Ovary (tissue), 9 donors: ENCODE data around the gene IDUA. TPM values are rescaled to one million over a fixed set of nuclear protein-coding genes. Genes with fewer than 3 reads are reported as not detected.
A peak's percentile ranks its signal among the peaks of the same experiment; 100 is the strongest.

Experiments
- DNase-seq, 5 donors: peaks; one replicate each; pipeline ENCODE4 v3.0.0-alpha.2; 2019 to 2020
- H3K27ac ChIP-seq, 2 donors: fragments of 200-600 bp; one replicate each; pipeline versions ENCODE4 v1.5.1 to v1.8.0; 2019 to 2022
- H3K27me3 ChIP-seq: fragments of 200-600 bp; one replicate; pipeline ENCODE4 v1.8.0; 2022
- H3K36me3 ChIP-seq: fragments of 200-600 bp; sonication (generic); one replicate; pipeline ENCODE4 v1.5.1; 2019
- H3K4me1 ChIP-seq: one replicate; pipeline ENCODE4 v1.8.1; 2013; ENCODE audit warnings: mild to moderate bottlenecking, moderate library complexity; ENCODE audit not compliant: insufficient read depth
- H3K4me3 ChIP-seq: fragments of 200-600 bp; sonication (generic); one replicate; pipeline ENCODE4 v1.5.1; 2017
- H3K9me3 ChIP-seq, 2 donors: fragments of 200-600 bp in 1 of 2; sonication (generic) in 1 of 2; one replicate each; pipeline versions ENCODE4 v1.5.1 to v1.8.1; 2013 to 2019; ENCODE audit warnings: mild to moderate bottlenecking in 1 of 2, moderate library complexity in 1 of 2
- CTCF ChIP-seq, 3 donors: fragments of 450-650 bp in 2 of 3; fragments of 200-600 bp in 1 of 3; IDR thresholded peaks; one replicate each; pipeline versions ENCODE4 v1.5.1 to v1.8.0; 2016 to 2022; ENCODE audit warnings: antibody characterized with exemption in 3 of 3, mild to moderate bottlenecking in 1 of 3
- EP300 ChIP-seq: sonication (generic); formaldehyde crosslinking; IDR thresholded peaks from one replicate; pipeline ENCODE4 v1.6.1; 2017; ENCODE audit warnings: antibody characterized with exemption
- POLR2A ChIP-seq: fragments of 450-650 bp; IDR thresholded peaks from one replicate; pipeline ENCODE4 v1.6.1; 2017; ENCODE audit warnings: antibody characterized with exemption, mild to moderate bottlenecking, moderate library complexity
- WGBS, 3 donors: extraction: QIAGEN DNeasy Blood & Tissue Kit in 1 of 3; methylation state at CpG; one replicate each; pipeline versions ENCODE4 v1.1.5 to v1.1.7; 2013 to 2017; 5-methylcytosine and 5-hydroxymethylcytosine counted together
- intact Hi-C, 4 donors: fragments of 100-400 bp; cut with DNase I; formaldehyde crosslinking; loops; one replicate each; pipeline versions ENCODE4 v1.11.0 to v1.15.1; 2022 to 2023
- polyA plus RNA-seq, 2 donors: library from polyadenylated mRNA; stranded (reverse); fragments of 200-250 nt in 1 of 2; fragments of 350-450 nt in 1 of 2; fragmentation: Illumina TruSeq in 1 of 2; extraction: RNeasy Lipid Tissue Mini Kit (QIAGEN cat#74804) in 1 of 2; gene quantifications; one replicate each; pipeline ENCODE4 v1.2.3, GENCODE V29; 2013 to 2014
- total RNA-seq, 7 donors: library from RNA; depleted of rRNA in 2 of 7; stranded (reverse); fragments of >200 nt in 2 of 7; fragmentation: NEBNext Ultra II Directional in 3 of 7; extraction: Animal tissue kit (Norgen Biotek cat#: 25700) in 3 of 7; gene quantifications; one replicate each; pipeline versions ENCODE4 v1.1.0 to v1.2.4, GENCODE V29; 2016 to 2023
- donor health status: DM: no; HTN: no; CAD: no; lungs with moderate emphysema.
- donor health status: DM: no; HTN: no; CAD: no.
- donor health status: Bipolar disorder and iron deficiency.
- donor health status: DM: yes; HTN: yes; CAD: no.
- donor health status: DM: no; HTN: no; CAD: no.
- donor health status: DM: yes; HTN: yes; CAD: no.

IDUA gene
- total and polyA plus RNA-seq, 9 donors, result 3.1 to 49.1 (median 31.8) TPM

DNA sequence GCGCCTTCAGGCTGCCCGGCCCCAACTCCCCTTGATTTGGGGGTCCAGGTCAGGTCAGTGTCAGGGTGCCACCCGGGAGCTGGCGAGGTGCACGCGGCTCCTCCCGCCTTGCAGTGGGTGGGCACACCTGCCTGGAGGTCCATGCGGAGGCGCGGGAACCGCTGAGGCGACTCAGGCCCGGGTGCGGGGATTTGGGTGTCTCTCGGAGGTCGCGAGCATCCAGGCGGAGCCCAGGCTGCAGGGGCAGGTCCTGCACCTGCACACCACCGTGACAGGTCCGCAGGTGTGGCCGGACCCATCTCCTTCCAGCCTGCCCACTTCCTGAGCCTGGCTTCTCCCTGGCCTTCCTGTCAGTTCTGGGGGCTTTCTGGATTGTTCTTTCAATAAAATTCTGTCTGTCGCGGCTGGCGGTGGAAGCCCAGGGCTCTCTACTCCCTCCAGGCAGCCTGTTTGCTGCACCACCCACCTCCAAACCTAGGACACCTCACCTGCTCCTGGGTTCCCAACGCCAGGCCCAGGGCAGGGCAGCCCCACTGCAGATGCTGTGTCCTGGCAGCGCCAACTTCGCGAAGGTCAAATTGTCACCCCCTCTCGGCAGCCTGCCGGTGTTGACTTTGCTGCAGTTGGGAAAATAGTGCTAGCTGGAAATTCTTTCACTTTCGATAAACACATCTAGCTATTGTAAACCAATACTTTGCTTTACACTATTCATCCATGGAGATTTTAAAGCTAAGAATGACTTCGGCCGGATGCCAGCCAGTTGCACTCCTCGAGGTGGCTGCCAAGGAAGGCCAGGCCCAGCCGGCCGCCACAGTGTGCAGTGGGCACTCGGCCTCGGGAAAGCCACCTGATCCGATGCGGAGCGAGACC, 60.5 kb downstream of the IDUA start:
- intact Hi-C loops, result no loop called here
- H3K4me1 ChIP-seq, result peaks cover 16% of the 10 kb centered on the region
- H3K27me3 ChIP-seq, result no peaks in the 10 kb centered on the region
- no peaks in the 10 kb centered on the region for H3K36me3 ChIP-seq
- TF ChIP-seq POLR2A (no peak), CTCF (IDR thresholded peaks at IDR 0.05) (no peak), EP300 (no peak)
- no peaks in the 10 kb centered on the region for H3K9me3 ChIP-seq
- peak overlapping the region; percentile 18 for H3K4me3 ChIP-seq
- 29 to 52% (median 37%) methylated on average over 40 to 41 of the region's 41 CpGs for WGBS, 3 donors
- DNase-seq, result peak; percentile 30 to 60 (median 55)
- no peak overlapping the region for H3K27ac ChIP-seq

DNA sequence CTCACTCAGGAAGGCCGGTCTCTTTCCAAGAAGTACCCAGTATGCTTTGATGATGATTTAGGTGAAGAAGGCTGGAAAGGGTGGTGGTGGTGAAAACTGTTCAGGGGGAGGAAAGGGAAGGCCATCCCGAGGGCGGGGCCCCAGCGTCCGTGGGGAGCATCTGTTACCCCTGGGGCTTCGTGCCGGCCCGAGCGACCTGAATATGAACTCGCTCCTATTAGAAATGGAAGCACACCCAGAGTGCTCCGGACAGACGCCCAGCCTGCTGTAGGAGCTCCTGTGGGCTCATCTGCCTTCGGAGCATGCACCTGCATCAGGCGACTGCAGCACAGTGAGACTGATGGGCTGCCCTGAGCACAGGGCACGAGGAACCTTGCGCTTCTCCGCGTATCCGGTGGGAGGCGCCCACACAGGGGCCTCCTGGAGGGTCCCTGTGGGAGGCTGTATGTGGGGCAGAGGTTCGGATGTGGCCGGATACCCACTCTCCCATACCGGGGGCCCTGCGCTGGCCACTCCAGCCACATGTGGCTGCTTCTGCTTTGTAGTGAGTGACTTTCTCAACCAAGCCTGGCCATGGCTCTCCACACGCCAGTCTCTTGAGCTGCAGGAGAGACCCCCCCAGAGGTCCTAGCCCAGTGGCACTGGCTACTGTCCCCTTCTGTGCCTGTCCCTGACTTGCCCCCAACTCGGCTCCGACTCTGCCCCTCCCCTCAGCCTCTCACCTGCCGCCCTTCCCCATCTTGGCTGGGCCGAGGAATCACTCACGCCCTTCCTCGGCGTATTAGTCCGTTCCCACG, 61.3 kb downstream of the IDUA start:
- Histone ChIP-seq H3K36me3 (no peaks in the 10 kb centered on the region), H3K27ac (no peak overlapping the region), H3K9me3 (no peaks in the 10 kb centered on the region), H3K4me1 (peaks cover 18% of the 10 kb centered on the region), H3K4me3 (no peak overlapping the region), H3K27me3 (no peaks in the 10 kb centered on the region)
- intact Hi-C loops, result no loop called here
- WGBS, 3 donors, result 71 to 78% (median 72%) methylated on average over 34 of the region's 34 CpGs
- peak; percentile 12 to 46 (median 28) for DNase-seq
- no peak for TF ChIP-seq EP300
- no peak for TF ChIP-seq POLR2A
- no peak for TF ChIP-seq CTCF (IDR thresholded peaks at IDR 0.05)

- no peaks in the 10 kb centered on the region for H3K27me3 ChIP-seq
- H3K27ac ChIP-seq, result no peak overlapping the region
- no peaks in the 10 kb centered on the region for H3K9me3 ChIP-seq
- no peak overlapping the region for H3K4me3 ChIP-seq
- no peaks in the 10 kb centered on the region for H3K36me3 ChIP-seq
- peak; percentile 11 to 30 (median 15) for DNase-seq
- 86 to 89% (median 88%) methylated on average over 16 of the region's 16 CpGs for WGBS, 3 donors
- intact Hi-C loops, result no loop called here
- no peak for TF ChIP-seq EP300
- no peak for TF ChIP-seq CTCF (IDR thresholded peaks at IDR 0.05)
- TF ChIP-seq POLR2A, result no peak
- peaks cover 12% of the 10 kb centered on the region for H3K4me1 ChIP-seq
These were observed 62.1 kb downstream of the IDUA start for GRCh38 chr4:1048773-1049590.

DNA sequence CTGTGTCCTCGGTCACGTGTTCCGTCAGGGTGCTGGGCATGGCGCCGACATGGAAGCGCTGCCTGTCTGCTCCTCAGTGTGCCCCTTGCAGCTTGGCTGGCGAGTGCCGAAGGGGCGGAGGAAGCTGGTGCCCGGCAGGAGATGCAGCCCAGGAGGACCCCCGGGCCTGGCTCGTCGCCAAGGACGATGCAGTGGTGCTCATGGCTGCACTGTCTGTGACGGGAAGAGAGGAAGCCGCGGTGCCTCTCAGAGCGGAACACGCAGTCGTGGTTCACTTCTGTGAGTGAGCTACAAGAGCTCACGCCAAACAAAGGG, 62.7 kb downstream of the IDUA start:
- Histone ChIP-seq H3K9me3 (no peaks in the 10 kb centered on the region), H3K27me3 (no peaks in the 10 kb centered on the region), H3K4me3 (no peak overlapping the region), H3K27ac (no peak overlapping the region), H3K36me3 (no peaks in the 10 kb centered on the region), H3K4me1 (peaks cover 7% of the 10 kb centered on the region)
- DNase-seq, result peak; percentile 15 to 43 (median 34)
- intact Hi-C loops, result no loop called here
- 78 to 83% (median 81%) methylated on average over 21 of the region's 21 CpGs for WGBS, 3 donors
- TF ChIP-seq POLR2A (no peak), CTCF (IDR thresholded peaks at IDR 0.05) (no peak), EP300 (no peak)
